Parathyroid adenoma (tissue), 2 donors: ENCODE data around the gene CFAP77.

Experiments
- H2AFZ ChIP-seq: fragments of 300-600 bp; sonication (generic); one replicate; pipeline ENCODE4 v1.7.0; 2017; ENCODE audit warnings: antibody characterized with exemption, mild to moderate bottlenecking
- H3K27ac ChIP-seq: fragments of 300-600 bp; sonication (generic); one replicate; pipeline ENCODE4 v1.7.0; 2017
- H3K27me3 ChIP-seq: fragments of 300-600 bp; sonication (generic); one replicate; pipeline ENCODE4 v1.7.0; 2017; ENCODE audit warnings: low read length; ENCODE audit not compliant: control insufficient read depth, insufficient read depth
- H3K36me3 ChIP-seq: fragments of 300-600 bp; sonication (generic); one replicate; pipeline ENCODE4 v1.7.0; 2017; ENCODE audit warnings: low read length; ENCODE audit not compliant: control insufficient read depth, insufficient read depth
- H3K4me1 ChIP-seq: fragments of 300-600 bp; sonication (generic); one replicate; pipeline ENCODE4 v1.7.0; 2017; ENCODE audit warnings: control low read depth
- H3K4me2 ChIP-seq: fragments of 300-600 bp; sonication (generic); one replicate; pipeline ENCODE4 v1.7.0; 2017; ENCODE audit warnings: low read length
- H3K4me3 ChIP-seq: fragments of 300-600 bp; sonication (generic); one replicate; pipeline ENCODE4 v1.7.0; 2017; ENCODE audit warnings: low read depth, low read length
- H3K79me2 ChIP-seq: fragments of 300-600 bp; sonication (generic); one replicate; pipeline ENCODE4 v1.7.0; 2017; ENCODE audit warnings: control low read depth
- H3K9ac ChIP-seq: fragments of 300-600 bp; sonication (generic); one replicate; pipeline ENCODE4 v1.7.0; 2017; ENCODE audit warnings: mild to moderate bottlenecking
- H3K9me3 ChIP-seq: fragments of 300-600 bp; sonication (generic); one replicate; pipeline ENCODE4 v1.7.0; 2017; ENCODE audit warnings: low read length; ENCODE audit not compliant: control insufficient read depth
- TF ChIP-seq, protein P1 (sequence below): fragments of 300-600 bp; sonication (generic); IDR thresholded peaks from one replicate; pipeline ENCODE4 v1.7.0; 2017; ENCODE audit warnings: antibody characterized with exemption, mild to moderate bottlenecking
- donor health status: primary hyperparathyroidism.

The CFAP77 gene

DNA sequence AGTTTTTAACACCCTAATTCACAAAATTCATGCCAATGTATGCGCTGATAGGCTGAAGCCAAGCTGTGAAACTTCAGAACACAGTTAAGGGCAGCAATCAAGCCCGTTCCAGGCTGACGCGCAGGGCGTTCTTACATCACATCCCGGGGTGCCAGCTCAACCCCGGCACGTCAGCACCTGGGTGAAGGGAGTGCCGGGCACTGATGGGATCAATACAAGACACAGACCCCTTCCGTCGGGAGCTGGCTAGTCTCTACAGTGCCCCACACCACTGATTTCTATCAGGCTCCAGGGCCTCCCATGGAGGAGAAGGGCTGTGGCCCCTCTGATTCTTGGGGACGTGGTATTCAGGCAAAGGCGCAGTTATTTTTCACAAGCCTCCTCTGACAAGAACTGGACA is 184.4 kb downstream of the CFAP77 start:
- H3K27me3 ChIP-seq = no peaks in the 10 kb centered on the region

GRCh38 chr9:132595319-132595718 is 185.3 kb downstream of the CFAP77 start:
- Histone ChIP-seq H3K4me3 (no peak overlapping the region), H3K4me1 (no peaks in the 10 kb centered on the region), H3K36me3 (no peaks in the 10 kb centered on the region), H3K79me2 (no peaks in the 10 kb centered on the region), H3K9ac (no peak overlapping the region), H3K27me3 (no peaks in the 10 kb centered on the region), H2AFZ (no peak overlapping the region), H3K4me2 (no peak overlapping the region), H3K27ac (no peak overlapping the region), H3K9me3 (no peaks in the 10 kb centered on the region)
- TF ChIP-seq, protein P1, sequence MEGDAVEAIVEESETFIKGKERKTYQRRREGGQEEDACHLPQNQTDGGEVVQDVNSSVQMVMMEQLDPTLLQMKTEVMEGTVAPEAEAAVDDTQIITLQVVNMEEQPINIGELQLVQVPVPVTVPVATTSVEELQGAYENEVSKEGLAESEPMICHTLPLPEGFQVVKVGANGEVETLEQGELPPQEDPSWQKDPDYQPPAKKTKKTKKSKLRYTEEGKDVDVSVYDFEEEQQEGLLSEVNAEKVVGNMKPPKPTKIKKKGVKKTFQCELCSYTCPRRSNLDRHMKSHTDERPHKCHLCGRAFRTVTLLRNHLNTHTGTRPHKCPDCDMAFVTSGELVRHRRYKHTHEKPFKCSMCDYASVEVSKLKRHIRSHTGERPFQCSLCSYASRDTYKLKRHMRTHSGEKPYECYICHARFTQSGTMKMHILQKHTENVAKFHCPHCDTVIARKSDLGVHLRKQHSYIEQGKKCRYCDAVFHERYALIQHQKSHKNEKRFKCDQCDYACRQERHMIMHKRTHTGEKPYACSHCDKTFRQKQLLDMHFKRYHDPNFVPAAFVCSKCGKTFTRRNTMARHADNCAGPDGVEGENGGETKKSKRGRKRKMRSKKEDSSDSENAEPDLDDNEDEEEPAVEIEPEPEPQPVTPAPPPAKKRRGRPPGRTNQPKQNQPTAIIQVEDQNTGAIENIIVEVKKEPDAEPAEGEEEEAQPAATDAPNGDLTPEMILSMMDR = no peak

More for the DNA sequence above, 184.4 kb downstream of the CFAP77 start:
- Histone ChIP-seq H3K9me3 (no peaks in the 10 kb centered on the region), H3K4me2 (no peak overlapping the region), H3K27ac (no peak overlapping the region), H3K4me1 (no peaks in the 10 kb centered on the region), H3K36me3 (no peaks in the 10 kb centered on the region), H3K4me3 (no peak overlapping the region), H3K79me2 (no peaks in the 10 kb centered on the region), H2AFZ (no peak overlapping the region), H3K9ac (no peak overlapping the region)
- TF ChIP-seq, protein P1 = no peak

DNA sequence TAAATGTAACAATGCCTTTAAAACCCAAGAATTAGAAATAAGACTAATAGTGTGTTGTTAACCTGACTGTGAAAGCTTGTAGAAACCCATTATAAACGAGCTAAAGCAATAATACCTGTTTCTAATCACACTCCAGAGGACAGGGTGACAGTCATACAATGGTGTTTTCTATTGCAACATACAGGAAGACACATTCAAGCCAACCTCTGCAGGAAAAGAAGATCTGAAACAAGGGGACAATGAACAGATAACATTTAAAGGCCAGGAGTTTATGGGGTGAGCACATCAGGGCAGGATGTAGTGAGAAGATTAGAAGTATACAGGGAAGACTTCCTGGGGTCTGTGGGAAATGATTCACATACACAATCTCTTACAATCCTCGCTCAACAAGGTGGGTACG is 186.2 kb downstream of the CFAP77 start:
- no peak overlapping the region for H3K9ac ChIP-seq
- no peak overlapping the region for H2AFZ ChIP-seq
- no peak overlapping the region for H3K4me2 ChIP-seq
- TF ChIP-seq, protein P1 = no peak
- H3K9me3 ChIP-seq = no peaks in the 10 kb centered on the region
- H3K4me3 ChIP-seq = no peak overlapping the region
- no peaks in the 10 kb centered on the region for H3K36me3 ChIP-seq
- H3K79me2 ChIP-seq = no peaks in the 10 kb centered on the region
- no peaks in the 10 kb centered on the region for H3K4me1 ChIP-seq
- H3K27me3 ChIP-seq = no peaks in the 10 kb centered on the region
- no peak overlapping the region for H3K27ac ChIP-seq

- H3K4me1 ChIP-seq = no peaks in the 10 kb centered on the region
- no peak overlapping the region for H3K4me3 ChIP-seq
- TF ChIP-seq, protein P1 = no peak
- no peaks in the 10 kb centered on the region for H3K79me2 ChIP-seq
- H3K4me2 ChIP-seq = no peak overlapping the region
- no peaks in the 10 kb centered on the region for H3K36me3 ChIP-seq
- H3K27ac ChIP-seq = no peak overlapping the region
- H2AFZ ChIP-seq = no peak overlapping the region
- H3K9me3 ChIP-seq = no peaks in the 10 kb centered on the region
- H3K9ac ChIP-seq = no peak overlapping the region
- no peaks in the 10 kb centered on the region for H3K27me3 ChIP-seq
Measured at GRCh38 chr9:132597073-132597775, 187.2 kb downstream of the CFAP77 start.

- H3K9me3 ChIP-seq = no peaks in the 10 kb centered on the region
- no peaks in the 10 kb centered on the region for H3K79me2 ChIP-seq
- H2AFZ ChIP-seq = no peak overlapping the region
- no peak overlapping the region for H3K9ac ChIP-seq
- no peaks in the 10 kb centered on the region for H3K4me1 ChIP-seq
- H3K27ac ChIP-seq = no peak overlapping the region
- no peaks in the 10 kb centered on the region for H3K36me3 ChIP-seq
- no peak overlapping the region for H3K4me2 ChIP-seq
- H3K4me3 ChIP-seq = no peak overlapping the region
- no peaks in the 10 kb centered on the region for H3K27me3 ChIP-seq
- TF ChIP-seq, protein P1 = no peak
Measured at GRCh38 chr9:132600326-132600984, 190.4 kb downstream of the CFAP77 start.
